ENCODE measurements around the gene ALG8. TPM values are rescaled to one million over a fixed set of nuclear protein-coding genes. Genes with fewer than 3 reads are reported as not detected.

ALG8 gene
- total and polyA plus RNA-seq, 7 experiments from 2014 or later = 27.2 to 58.4 (median 34.1) TPM

GRCh38 chr11:78138291-78138690 is 1.1 kb downstream of the ALG8 start:
- no peak for ATAC-seq
- ChIA-PET POLR2A (interaction anchor here (1.1 to 1.7 kb wide), 7 partner anchors 51 to 281 kb away, joined by 3 to 23 read pairs (median 8); partner anchors contain the start of genes INTS4, KCTD21, NDUFC2 and USP35), CTCF (no interaction called here)

GRCh38 chr11:78132475-78132874 is 7.0 kb downstream of the ALG8 start:
- Mint-ChIP-seq H3K27me3 (no peaks in the 10 kb centered on the region), H3K36me3 (peaks cover 8 to 28% (median 19%) of the 10 kb centered on the region in 5 donors), H3K27ac (peak overlapping the region in 1 of 9 donors; percentile 59), H3K4me1 (peaks cover 4 to 33% (median 23%) of the 10 kb centered on the region in 7 donors), H3K9me3 (peaks cover 0 to 3% (median 0%) of the 10 kb centered on the region in 11 donors), H3K4me3 (no peak overlapping the region)
- intact Hi-C loops (cut with micrococcal nuclease) = no loop called here
- CTCF ChIA-PET = no interaction called here
- H3K27me3 ChIP-seq (ENCODE audit: control insufficient read depth in 2 of 2, insufficient read depth in 2 of 2, low read length in 2 of 2) = no peaks in the 10 kb centered on the region
- H3K4me1 ChIP-seq (ENCODE audit: control insufficient read depth in 2 of 2, insufficient read depth in 2 of 2, low read length in 2 of 2) = no peaks in the 10 kb centered on the region
- no peaks in the 10 kb centered on the region for H3K36me3 ChIP-seq (ENCODE audit: control insufficient read depth in 2 of 3, insufficient read depth in 3 of 3, low read length in 3 of 3)
- DNase-seq (no peak), ATAC-seq (no peak)
- H3K9me3 ChIP-seq (ENCODE audit: control insufficient read depth in 2 of 3, low read length in 3 of 3) = no peaks in the 10 kb centered on the region
- H3K4me3 ChIP-seq (ENCODE audit: low read length) = no peak overlapping the region
- no peak overlapping the region for H3K27ac ChIP-seq (ENCODE audit: low read depth, low read length)
- POLR2A ChIA-PET = no interaction called here

More at GRCh38 chr11:78138291-78138690, 1.1 kb downstream of the ALG8 start:
- Histone ChIP-seq H3K4me3 (ENCODE audit: low read length) (peak overlapping the region; percentile 88), H3K9me3 (ENCODE audit: control insufficient read depth in 2 of 3, low read length in 3 of 3) (no peaks in the 10 kb centered on the region), H3K27me3 (ENCODE audit: control insufficient read depth in 2 of 2, insufficient read depth in 2 of 2, low read length in 2 of 2) (no peaks in the 10 kb centered on the region), H3K4me1 (ENCODE audit: control insufficient read depth in 2 of 2, insufficient read depth in 2 of 2, low read length in 2 of 2) (peaks cover 8 to 13% of the 10 kb centered on the region in 2 donors), H3K27ac (ENCODE audit: low read depth, low read length) (peak overlapping the region; percentile 80), H3K36me3 (ENCODE audit: control insufficient read depth in 2 of 3, insufficient read depth in 3 of 3, low read length in 3 of 3) (peaks cover 0 to 3% (median 0%) of the 10 kb centered on the region in 3 experiments)
- intact Hi-C loops (cut with micrococcal nuclease) = loop anchor here (2.0 kb wide), 2 partner anchors 427 to 501 kb away; partner anchors contain the start of gene CLNS1A (in 1 of the 2)
- Mint-ChIP-seq H3K27me3 (no peaks in the 10 kb centered on the region), H3K9me3 (peaks cover 0 to 3% (median 0%) of the 10 kb centered on the region in 11 donors), H3K36me3 (peaks cover 7 to 45% (median 23%) of the 10 kb centered on the region in 5 donors), H3K4me3 (peak overlapping the region; percentile 85 to 98 (median 95)), H3K27ac (peak overlapping the region; percentile 24 to 98 (median 90)), H3K4me1 (peaks cover 19 to 53% (median 42%) of the 10 kb centered on the region in 7 donors)
- no peak for DNase-seq

- no peak overlapping the region for H3K4me3 ChIP-seq (ENCODE audit: low read length)
- ATAC-seq (no peak), DNase-seq (no peak)
- POLR2A ChIA-PET = no interaction called here
- Mint-ChIP-seq H3K4me3 (no peak overlapping the region), H3K4me1 (peaks cover 4 to 28% (median 18%) of the 10 kb centered on the region in 7 donors), H3K9me3 (peaks cover 0 to 3% (median 0%) of the 10 kb centered on the region in 11 donors), H3K36me3 (peaks cover 8 to 23% (median 14%) of the 10 kb centered on the region in 5 donors), H3K27ac (peak overlapping the region in 1 of 9 donors; percentile 47), H3K27me3 (no peaks in the 10 kb centered on the region)
- H3K27ac ChIP-seq (ENCODE audit: low read depth, low read length) = no peak overlapping the region
- no peaks in the 10 kb centered on the region for H3K36me3 ChIP-seq (ENCODE audit: control insufficient read depth in 2 of 3, insufficient read depth in 3 of 3, low read length in 3 of 3)
- H3K4me1 ChIP-seq (ENCODE audit: control insufficient read depth in 2 of 2, insufficient read depth in 2 of 2, low read length in 2 of 2) = no peaks in the 10 kb centered on the region
- CTCF ChIA-PET = interaction anchor here (0.6 kb wide), 1 partner anchor 11 kb away, joined by 3 read pairs; no protein-coding TSS in a partner anchor
- H3K9me3 ChIP-seq (ENCODE audit: control insufficient read depth in 2 of 3, low read length in 3 of 3) = no peaks in the 10 kb centered on the region
- intact Hi-C loops (cut with micrococcal nuclease) = no loop called here
- no peaks in the 10 kb centered on the region for H3K27me3 ChIP-seq (ENCODE audit: control insufficient read depth in 2 of 2, insufficient read depth in 2 of 2, low read length in 2 of 2)
Measured at GRCh38 chr11:78131956-78132355, 7.5 kb downstream of the ALG8 start.

GRCh38 chr11:78127403-78127802 is 12.0 kb downstream of the ALG8 start:
- no peaks in the 10 kb centered on the region for H3K27me3 ChIP-seq (ENCODE audit: control insufficient read depth in 2 of 2, insufficient read depth in 2 of 2, low read length in 2 of 2)
- H3K36me3 ChIP-seq (ENCODE audit: control insufficient read depth in 2 of 3, insufficient read depth in 3 of 3, low read length in 3 of 3) = peaks cover 0 to 5% (median 4%) of the 10 kb centered on the region in 3 experiments
- no peaks in the 10 kb centered on the region for H3K4me1 ChIP-seq (ENCODE audit: control insufficient read depth in 2 of 2, insufficient read depth in 2 of 2, low read length in 2 of 2)
- no peak overlapping the region for H3K27ac ChIP-seq (ENCODE audit: low read depth, low read length)
- no peak overlapping the region for H3K27ac Mint-ChIP-seq
- CTCF ChIA-PET = no interaction called here
- DNase-seq (no peak), ATAC-seq (no peak)
- H3K4me3 Mint-ChIP-seq = no peak overlapping the region
- H3K4me1 Mint-ChIP-seq = peaks cover 4 to 18% (median 12%) of the 10 kb centered on the region in 7 donors
- H3K36me3 Mint-ChIP-seq = peaks cover 0 to 20% (median 12%) of the 10 kb centered on the region in 5 donors
- POLR2A ChIA-PET = no interaction called here
- no peaks in the 10 kb centered on the region for H3K27me3 Mint-ChIP-seq
- H3K9me3 ChIP-seq (ENCODE audit: control insufficient read depth in 2 of 3, low read length in 3 of 3) = no peaks in the 10 kb centered on the region
- intact Hi-C loops (cut with micrococcal nuclease) = no loop called here
- H3K9me3 Mint-ChIP-seq = no peaks in the 10 kb centered on the region
- no peak overlapping the region for H3K4me3 ChIP-seq (ENCODE audit: low read length)

- no peak overlapping the region for H3K4me3 ChIP-seq (ENCODE audit: low read length)
- no peaks in the 10 kb centered on the region for H3K9me3 ChIP-seq (ENCODE audit: control insufficient read depth in 2 of 3, low read length in 3 of 3)
- ChIA-PET CTCF (no interaction called here), POLR2A (no interaction called here)
- Mint-ChIP-seq H3K27ac (no peak overlapping the region), H3K4me1 (no peaks in the 10 kb centered on the region), H3K36me3 (peaks cover 9 to 49% (median 26%) of the 10 kb centered on the region in 5 donors), H3K9me3 (no peaks in the 10 kb centered on the region), H3K27me3 (no peaks in the 10 kb centered on the region), H3K4me3 (no peak overlapping the region)
- H3K36me3 ChIP-seq (ENCODE audit: control insufficient read depth in 2 of 3, insufficient read depth in 3 of 3, low read length in 3 of 3) = peaks cover 0 to 34% (median 17%) of the 10 kb centered on the region in 3 experiments
- ATAC-seq (no peak), DNase-seq (no peak)
- intact Hi-C loops (cut with micrococcal nuclease) = no loop called here
- no peaks in the 10 kb centered on the region for H3K27me3 ChIP-seq (ENCODE audit: control insufficient read depth in 2 of 2, insufficient read depth in 2 of 2, low read length in 2 of 2)
- no peak overlapping the region for H3K27ac ChIP-seq (ENCODE audit: low read depth, low read length)
- no peaks in the 10 kb centered on the region for H3K4me1 ChIP-seq (ENCODE audit: control insufficient read depth in 2 of 2, insufficient read depth in 2 of 2, low read length in 2 of 2)
Measured at GRCh38 chr11:78112582-78113275, 26.7 kb downstream of the ALG8 start.

GRCh38 chr11:78111298-78111697 is 28.1 kb downstream of the ALG8 start:
- Histone ChIP-seq H3K9me3 (ENCODE audit: control insufficient read depth in 2 of 3, low read length in 3 of 3) (no peaks in the 10 kb centered on the region), H3K4me3 (ENCODE audit: low read length) (no peak overlapping the region), H3K36me3 (ENCODE audit: control insufficient read depth in 2 of 3, insufficient read depth in 3 of 3, low read length in 3 of 3) (peaks cover 0 to 38% (median 17%) of the 10 kb centered on the region in 3 experiments), H3K27ac (ENCODE audit: low read depth, low read length) (no peak overlapping the region), H3K4me1 (ENCODE audit: control insufficient read depth in 2 of 2, insufficient read depth in 2 of 2, low read length in 2 of 2) (no peaks in the 10 kb centered on the region), H3K27me3 (ENCODE audit: control insufficient read depth in 2 of 2, insufficient read depth in 2 of 2, low read length in 2 of 2) (no peaks in the 10 kb centered on the region)
- Mint-ChIP-seq H3K4me1 (no peaks in the 10 kb centered on the region), H3K9me3 (no peaks in the 10 kb centered on the region), H3K36me3 (peaks cover 9 to 43% (median 32%) of the 10 kb centered on the region in 5 donors), H3K27me3 (no peaks in the 10 kb centered on the region), H3K27ac (no peak overlapping the region), H3K4me3 (no peak overlapping the region)
- intact Hi-C loops (cut with micrococcal nuclease) = no loop called here
- no peak for DNase-seq
- POLR2A ChIA-PET = no interaction called here
- CTCF ChIA-PET = no interaction called here
- ATAC-seq = no peak

Data from naive thymus-derived CD4-positive, alpha-beta T cell (primary cell).